Activated CD8-positive, alpha-beta memory T cell treated with anti-CD3 and anti-CD28 coated beads, Interleukin-2, amount 50 U/mL, for 1 hour (primary cell): Measurements from ENCODE around the gene HIBCH.
"Not testable (repeated sequence)": the region's sequence is repeated elsewhere in the genome, so short reads cannot be mapped to it uniquely, and the experiment has no call there.

ENCODE experiments used
- DNase-seq: peaks from one replicate; pipeline ENCODE4 v3.0.0-alpha.2; 2020; ENCODE audit errors: extremely low read depth

Gene HIBCH

GRCh38 chr2:190343089-190343535, 23.5 kb upstream of the HIBCH start:
- no peak for DNase-seq

- DNase-seq, result no peak
These were observed 23.0 kb upstream of the HIBCH start for GRCh38 chr2:190342611-190343010.

- DNase-seq, result no peak
These were observed 20.7 kb upstream of the HIBCH start for GRCh38 chr2:190340369-190340768.

GRCh38 chr2:190339394-190339793, 19.8 kb upstream of the HIBCH start:
- DNase-seq, result no peak

DNA sequence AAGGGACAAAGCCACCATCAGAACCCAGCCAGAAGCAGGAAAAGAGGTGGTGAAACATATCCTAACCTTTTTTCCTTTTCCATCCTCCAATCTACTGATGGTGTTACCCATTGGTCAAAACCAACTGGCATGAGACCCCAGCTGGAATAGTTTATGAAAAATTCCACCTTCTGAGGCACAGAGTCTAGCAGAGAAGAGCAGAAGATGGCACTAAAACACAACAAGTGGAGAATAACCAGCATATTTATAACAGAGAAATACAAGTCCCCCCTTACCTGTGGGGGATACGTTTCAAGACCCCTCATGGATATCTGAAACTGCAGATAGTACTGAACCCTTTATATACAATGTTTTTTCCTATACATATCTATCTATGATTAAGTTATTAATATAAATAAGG, 18.8 kb upstream of the HIBCH start:
- DNase-seq, result no peak

- DNase-seq, result no peak
These were observed 16.8 kb upstream of the HIBCH start for GRCh38 chr2:190336420-190336819.

DNA sequence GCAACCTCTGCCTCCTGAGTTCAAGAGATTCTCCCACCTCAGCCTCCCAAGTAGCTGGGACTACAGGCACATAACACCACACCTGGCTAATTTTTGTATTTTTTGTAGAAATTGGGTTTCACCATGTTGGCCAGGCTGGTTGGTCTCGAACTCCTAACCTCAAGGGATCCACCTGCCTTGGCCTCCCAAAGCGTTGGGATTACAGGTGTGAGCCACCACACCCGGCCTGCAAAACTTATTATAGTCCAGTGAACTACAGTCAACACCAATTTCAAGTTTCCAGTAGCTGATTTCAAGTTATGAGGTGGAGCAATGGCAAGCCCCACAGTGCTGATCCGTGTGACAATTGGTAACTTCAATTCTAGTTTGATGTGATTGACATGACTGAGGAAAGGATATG, 16.0 kb upstream of the HIBCH start:
- DNase-seq, result not testable (repeated sequence)

DNA sequence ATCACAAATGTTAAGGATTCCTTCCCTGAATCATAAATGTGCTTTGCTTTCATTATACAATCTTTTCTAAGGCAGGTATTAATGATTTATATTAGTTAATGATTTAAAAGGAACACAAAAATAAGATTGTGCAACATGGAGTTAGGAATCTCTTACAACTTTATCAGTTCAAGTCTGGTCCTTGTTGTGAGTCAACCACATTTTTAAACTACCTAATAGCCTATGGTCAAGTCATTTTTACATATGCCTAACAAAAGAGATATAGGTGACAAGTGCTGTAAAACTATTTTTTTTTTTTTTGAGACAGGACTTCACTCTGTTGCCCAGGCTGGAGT, 15.6 kb upstream of the HIBCH start:
- DNase-seq, result no peak

DNA sequence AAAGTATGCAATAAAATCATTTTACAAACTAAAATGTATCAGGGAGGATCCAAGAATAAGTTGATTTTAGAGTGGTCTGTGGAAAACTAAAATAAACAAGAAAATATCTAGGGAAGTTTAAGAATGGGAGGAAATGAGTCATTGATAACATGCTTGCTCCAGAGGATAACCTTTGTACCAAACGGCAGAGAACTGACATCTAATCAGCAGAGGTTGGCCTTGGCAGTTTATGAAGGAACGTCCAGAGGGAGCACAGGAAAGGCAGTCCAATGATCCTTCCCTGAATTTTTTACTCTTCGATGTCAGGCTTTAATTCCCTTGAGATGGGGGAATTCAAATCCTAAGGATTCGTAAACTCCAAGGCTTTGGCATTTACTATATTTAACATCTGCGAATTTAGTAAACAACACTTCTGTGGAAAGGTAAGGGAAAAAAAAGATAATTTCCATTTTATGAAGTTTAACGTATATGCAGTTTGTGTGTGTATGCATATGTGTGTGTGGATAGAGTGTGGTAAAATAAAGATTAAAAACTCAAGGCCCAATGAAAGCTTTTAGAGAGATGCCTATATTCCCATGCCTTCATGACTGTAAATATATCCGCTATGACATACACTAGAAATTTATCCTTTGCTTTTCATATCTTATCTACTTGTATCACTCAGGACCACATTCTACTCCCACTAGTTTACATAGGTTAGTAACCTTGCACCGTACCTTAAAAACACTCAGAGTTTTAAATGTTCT, 15.0 kb upstream of the HIBCH start:
- DNase-seq, result no peak

DNA sequence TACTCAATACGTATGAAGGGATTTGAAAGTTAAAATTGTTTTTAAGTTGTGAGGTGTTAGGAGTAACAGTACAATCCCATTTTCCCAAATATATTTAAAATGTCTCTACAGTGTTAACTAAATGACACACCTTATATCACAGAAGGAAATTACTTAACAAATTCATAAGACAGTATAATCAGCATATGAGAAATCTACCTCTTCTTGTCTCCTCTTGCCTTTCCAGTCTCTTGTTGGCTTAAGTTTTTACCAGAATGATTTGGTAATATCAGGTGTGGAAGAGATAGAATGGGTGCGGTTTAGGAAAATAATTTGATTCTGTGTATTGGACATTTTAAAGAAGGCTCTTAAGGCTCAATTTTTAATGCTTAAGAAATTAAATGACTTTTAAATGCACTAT, 14.3 kb upstream of the HIBCH start:
- DNase-seq, result no peak

DNA sequence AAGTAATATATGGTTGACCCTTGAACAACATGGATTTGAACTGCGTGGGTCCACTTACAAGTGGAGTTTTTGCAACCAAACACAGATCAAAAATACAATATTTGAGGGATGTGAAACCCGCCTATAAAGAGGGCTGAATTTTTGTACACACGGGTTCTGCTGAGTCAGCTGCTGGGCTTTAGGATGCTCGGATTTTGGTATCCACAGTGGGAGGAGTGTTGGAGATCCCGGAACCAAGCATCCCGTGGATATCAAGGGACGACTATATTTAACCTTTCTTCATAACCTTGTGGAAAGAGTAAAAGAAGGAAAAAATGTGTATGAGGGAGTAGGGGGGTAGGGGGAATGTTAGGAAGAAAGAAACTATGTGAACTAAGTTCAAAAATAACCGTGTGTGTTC, 13.8 kb upstream of the HIBCH start:
- no peak for DNase-seq

DNA sequence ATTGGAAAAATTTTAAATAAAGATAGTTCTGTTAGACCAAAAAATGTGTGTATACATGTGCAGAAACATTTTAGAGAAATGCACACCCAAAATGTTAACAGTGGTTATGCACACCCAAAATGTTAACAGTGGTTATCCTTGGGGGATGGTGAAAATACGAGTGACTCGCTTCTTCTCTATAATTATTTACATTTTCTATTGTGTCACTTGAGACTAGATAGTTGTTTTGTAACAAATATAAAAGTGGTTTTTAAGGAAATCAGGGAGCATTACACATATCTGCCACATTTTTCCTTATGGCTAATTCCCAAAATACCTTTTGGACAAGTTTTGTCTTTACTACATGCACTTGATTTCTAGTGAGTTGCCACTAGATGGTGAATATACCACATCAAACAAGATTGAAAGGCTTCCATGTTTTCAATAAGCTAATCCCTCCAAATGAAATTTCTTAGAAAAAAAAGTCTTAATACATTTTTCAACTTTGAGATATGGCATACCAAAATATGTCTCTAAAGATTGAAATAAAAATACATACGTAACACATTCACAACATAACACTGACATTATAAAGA, 9.0 kb upstream of the HIBCH start:
- DNase-seq, result no peak

- DNase-seq, result no peak
These were observed 8.4 kb upstream of the HIBCH start for GRCh38 chr2:190327867-190328572.

DNA sequence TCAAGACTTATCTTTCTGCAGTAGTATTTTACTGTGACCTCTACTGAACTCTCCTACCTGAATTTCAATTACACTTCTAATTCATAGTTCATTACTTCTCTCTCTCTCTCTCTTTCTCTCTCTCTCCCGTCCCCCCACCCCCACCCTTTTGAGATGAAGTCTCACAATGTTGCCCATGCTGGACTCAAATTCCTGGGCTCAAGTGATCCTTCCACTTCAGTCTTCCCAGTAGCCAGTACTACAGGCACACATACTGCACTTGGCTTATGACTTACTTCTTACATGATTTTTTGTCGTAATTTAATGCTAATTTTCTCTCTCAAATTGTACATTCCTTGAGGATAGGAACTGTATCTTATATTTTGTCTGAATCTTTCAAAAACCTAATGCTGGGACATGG, 6.0 kb upstream of the HIBCH start:
- no peak for DNase-seq

DNA sequence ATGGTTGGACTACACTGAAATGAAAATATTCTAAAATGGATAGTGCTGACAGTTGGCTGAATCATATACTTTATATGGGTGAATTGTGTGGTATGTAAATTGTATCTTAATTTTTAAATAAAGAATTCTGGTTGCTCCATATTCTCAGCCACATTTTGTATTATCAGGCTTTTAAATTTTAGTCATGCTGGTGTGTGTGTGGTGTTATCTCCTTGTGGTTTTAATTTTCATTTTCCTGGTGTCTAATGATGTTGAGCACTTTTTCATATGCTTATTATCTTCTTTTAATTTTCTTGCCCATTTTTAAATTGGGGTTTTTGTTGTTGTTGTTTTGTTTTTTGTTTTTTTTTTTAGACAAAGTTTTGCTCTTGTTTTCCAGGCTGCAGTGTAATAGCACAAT, 3.8 kb upstream of the HIBCH start:
- no peak for DNase-seq

DNA sequence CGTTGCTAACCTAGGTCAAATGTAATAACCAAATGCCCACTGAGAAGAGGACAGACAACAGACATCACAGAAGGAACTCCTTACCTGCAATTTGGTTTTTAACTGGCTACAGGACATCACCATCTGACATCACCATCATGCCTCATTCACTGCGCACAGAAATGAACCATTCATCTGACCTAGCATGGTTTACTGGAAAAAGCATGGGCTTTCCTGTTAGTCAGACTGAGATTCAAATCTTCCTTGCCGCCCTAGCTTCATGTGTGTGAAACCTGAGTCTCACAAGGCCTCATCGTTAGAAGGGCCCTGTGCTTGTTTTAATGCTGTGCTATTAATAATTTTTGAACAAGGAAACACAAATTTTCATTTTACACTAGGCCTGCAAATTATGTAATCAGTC, 1.1 kb upstream of the HIBCH start:
- DNase-seq, result no peak

GRCh38 chr2:190318931-190319554, 583 bp downstream of the HIBCH start:
- DNase-seq, result no peak

DNA sequence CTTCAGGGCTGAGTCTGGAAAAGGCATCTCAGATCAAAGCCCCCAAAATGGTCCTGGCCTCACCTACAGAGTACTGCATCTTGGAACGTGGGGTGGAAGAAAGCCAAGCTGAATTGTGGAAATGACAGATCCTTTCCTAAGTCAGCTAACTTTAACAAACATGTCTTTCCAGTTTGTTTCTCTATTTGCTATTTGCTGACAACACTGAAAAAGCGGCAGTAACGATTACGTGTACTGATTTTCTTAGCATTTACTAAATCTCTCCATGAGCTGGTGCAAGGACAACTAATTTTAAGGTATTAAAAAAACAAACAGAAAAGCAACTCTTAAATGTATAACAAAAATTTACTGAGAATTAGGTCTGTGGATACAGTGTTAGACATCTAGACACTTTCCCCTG, 1.1 kb downstream of the HIBCH start:
- DNase-seq, result no peak

GRCh38 chr2:190315273-190315672, 4.4 kb downstream of the HIBCH start:
- DNase-seq, result no peak

DNA sequence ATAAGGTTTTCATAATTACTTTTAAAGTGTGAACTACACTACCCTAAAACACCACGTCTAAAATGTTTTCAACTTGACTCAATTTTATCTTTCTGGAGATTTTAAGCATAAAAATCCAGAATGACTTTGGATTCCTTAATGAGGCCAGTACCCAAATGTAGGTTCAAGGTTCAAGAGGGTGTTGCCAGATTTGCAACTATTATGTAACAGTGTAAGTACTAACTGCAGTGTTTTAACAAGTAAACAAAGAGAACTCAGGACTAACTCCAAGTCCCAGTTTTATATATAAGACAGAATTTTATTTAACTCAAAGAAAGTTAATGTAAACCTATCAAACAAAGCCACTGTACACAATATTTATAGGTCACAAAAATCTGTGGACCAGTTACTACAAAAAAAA, 5.7 kb downstream of the HIBCH start:
- no peak for DNase-seq

- not testable (repeated sequence) for DNase-seq
These were observed 7.0 kb downstream of the HIBCH start for GRCh38 chr2:190312635-190313025.

DNA sequence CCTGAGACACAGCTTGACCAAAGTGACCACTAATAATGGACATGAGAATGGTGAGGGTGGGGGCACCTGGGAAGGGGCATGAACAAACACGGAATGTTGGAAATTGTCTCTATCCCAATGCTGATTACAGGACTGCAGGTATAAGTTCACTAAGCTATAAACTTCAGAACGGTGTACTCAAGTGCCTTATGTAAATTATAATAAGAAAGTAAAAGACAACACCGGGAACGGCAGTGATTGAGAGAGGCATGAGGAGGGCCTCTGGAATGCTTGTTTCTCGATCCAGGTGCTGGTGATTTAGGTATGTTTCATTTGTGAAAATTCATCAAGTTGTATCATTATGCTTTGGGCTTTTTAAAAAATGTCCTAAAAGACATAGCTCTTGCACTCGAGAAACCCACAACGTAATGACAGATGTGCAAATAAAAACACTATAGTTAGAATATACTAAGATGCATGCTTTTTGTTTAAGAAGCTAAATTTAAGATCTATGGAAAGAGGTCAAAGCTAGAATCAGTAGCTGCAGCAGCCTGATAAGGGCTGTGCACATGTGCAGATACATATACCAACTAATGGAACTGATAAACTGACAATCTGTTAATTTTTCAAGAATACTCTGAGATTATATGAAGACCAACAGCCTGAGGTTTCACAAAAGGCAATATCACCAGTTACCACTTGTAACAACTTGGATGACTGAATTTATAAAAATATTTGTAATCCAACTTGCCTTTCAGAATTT, 7.6 kb downstream of the HIBCH start:
- DNase-seq, result no peak
